Measurements from ENCODE around the gene SUPT4H1. TPM values are rescaled to one million over a fixed set of nuclear protein-coding genes. Genes with fewer than 3 reads are reported as not detected.

The SUPT4H1 gene
- total and polyA plus RNA-seq, 9 of the 15 experiments (the other 6 are each of a cell fraction or from before 2014, with no cell fraction given): 62.1 to 320 (median 117) TPM

- peak; percentile 83 for TF ChIP-seq MYC (IDR thresholded peaks at IDR 0.05; ENCODE audit: low read depth, low read length)
- peak; percentile 76; the same call in 1 of the 2 replicates for TF ChIP-seq MYC (CRISPR knock-in tag; IDR thresholded peaks at IDR 0.05; ENCODE audit: borderline replicate concordance, low read depth)
- 0 out of 2 replicates have a peak, but pooled peaks have one; percentile 42 for TF ChIP-seq ZNF395 (CRISPR knock-in tag; IDR thresholded peaks at IDR 0.05)
- no peak for TF ChIP-seq ZNF444 (CRISPR knock-in tag; IDR thresholded peaks at IDR 0.05)
- no peak for TF ChIP-seq ZBTB26 (CRISPR knock-in tag; IDR thresholded peaks at IDR 0.05)
- TF ChIP-seq ZNF778 (CRISPR knock-in tag; IDR thresholded peaks at IDR 0.05): no peak
- peak; percentile 18; the same call in 1 of the 2 replicates for TF ChIP-seq CXXC5 (CRISPR knock-in tag; IDR thresholded peaks at IDR 0.05)
- TF ChIP-seq ZNF311 (CRISPR knock-in tag; IDR thresholded peaks at IDR 0.05): peak; percentile 24; the same call in 1 of the 2 replicates
- TF ChIP-seq ZNF644 (tag; IDR thresholded peaks at IDR 0.05; ENCODE audit: low read depth): peak; percentile 49; the same call in 1 of the 2 replicates
- no peak for TF ChIP-seq LARP7 (IDR thresholded peaks at IDR 0.05)
- TF ChIP-seq HNRNPLL (IDR thresholded peaks at IDR 0.05; ENCODE audit: low read depth, low read length, poor library complexity, severe bottlenecking): no peak
- 0 out of 2 replicates have a peak, but pooled peaks have one; percentile 3 for TF ChIP-seq TCF3 (CRISPR knock-in tag; IDR thresholded peaks at IDR 0.05)
- TF ChIP-seq NR1H2 (CRISPR knock-in tag; IDR thresholded peaks at IDR 0.05): no peak
- peak; percentile 47; the same call in 1 of the 2 replicates for TF ChIP-seq MEF2D (tag; conservative IDR thresholded peaks at IDR 0.05; ENCODE audit: low read depth)
- TF ChIP-seq E2F6 (IDR thresholded peaks at IDR 0.05; ENCODE audit: borderline replicate concordance in 1 of 2, extremely low read depth in 1 of 2, insufficient read depth in 1 of 2, insufficient read length in 1 of 2, low read depth in 1 of 2, low read length in 1 of 2, poor library complexity in 1 of 2, severe bottlenecking in 1 of 2): peak; percentile 9 to 43
- peak; percentile 74 for TF ChIP-seq MAX (CRISPR knock-in tag; IDR thresholded peaks at IDR 0.05)
- no peak for TF ChIP-seq RFX5 (IDR thresholded peaks at IDR 0.05; ENCODE audit: low read depth, low read length)
- 0 out of 2 replicates have a peak, but pooled peaks have one; percentile 12 for TF ChIP-seq NFRKB (IDR thresholded peaks at IDR 0.05; ENCODE audit: low read depth)
- TF ChIP-seq PKNOX1 (IDR thresholded peaks at IDR 0.05): peak; percentile 63
- TF ChIP-seq RBM39 (optimal IDR thresholded peaks at IDR 0.05; ENCODE audit: low read depth, low read length): peak; percentile 48
- TF ChIP-seq E2F4 (CRISPR knock-in tag; IDR thresholded peaks at IDR 0.05; ENCODE audit: low read depth): 0 out of 2 replicates have a peak, but pooled peaks have one; percentile 55
Observed at GRCh38 chr17:58339755-58340404, 12.1 kb downstream of the SUPT4H1 start (continued).
